ENCODE measurements around the gene CDH26. TPM values are rescaled to one million over a fixed set of nuclear protein-coding genes. Genes with fewer than 3 reads are reported as not detected.

The CDH26 gene
- polyA plus RNA-seq (ENCODE audit: insufficient read length) = 1.6 TPM
- long read RNA-seq, donor 1 = 0 reads
- long read RNA-seq, donor 2 = 0 reads
- long read RNA-seq, donor 3 = 0 reads
- long read RNA-seq, donor 4 = 0 reads
- long read RNA-seq, donor 5 = 0 reads
- long read RNA-seq, donor 6 = 0 reads
- long read RNA-seq, donor 7 = 0 reads
- long read RNA-seq, donor 8 = 0 reads

- DNase-seq = no peak
Measured at GRCh38 chr20:59958123-59958522, at the start of gene CDH26. TSS of gene CDH26 (plus strand) at chr20:59958423. CDS start at chr20:59958727, 304 bp downstream.

- DNase-seq = no peak
Measured at GRCh38 chr20:59908855-59909254, 49.4 kb upstream of the CDH26 start.

GRCh38 chr20:59911041-59911440 lies 47.2 kb upstream of the CDH26 start:
- DNase-seq = no peak

GRCh38 chr20:59912609-59913008 lies 45.6 kb upstream of the CDH26 start:
- no peak for DNase-seq

GRCh38 chr20:59920944-59921343 lies 37.3 kb upstream of the CDH26 start:
- DNase-seq = no peak

- DNase-seq = no peak
Measured at GRCh38 chr20:59923514-59923913, 34.7 kb upstream of the CDH26 start.

- DNase-seq = no peak
Measured at GRCh38 chr20:59925359-59925758, 32.9 kb upstream of the CDH26 start.

GRCh38 chr20:59925899-59926298 lies 32.3 kb upstream of the CDH26 start:
- DNase-seq = no peak

GRCh38 chr20:59931511-59932312 lies 26.5 kb upstream of the CDH26 start:
- DNase-seq = no peak

GRCh38 chr20:59932616-59933295 lies 25.5 kb upstream of the CDH26 start:
- no peak for DNase-seq

GRCh38 chr20:59933296-59933848 lies 24.9 kb upstream of the CDH26 start, which contains the start of gene SYCP2:
TSS of gene SYCP2 (minus strand) at chr20:59933637. CDS start at chr20:59922413, 11,224 bp downstream.
- DNase-seq = no peak

GRCh38 chr20:59933849-59934585 lies 24.2 kb upstream of the CDH26 start:
- peak; percentile 75 for DNase-seq

GRCh38 chr20:59935457-59936185 lies 22.6 kb upstream of the CDH26 start:
- DNase-seq = no peak

- no peak for DNase-seq
Measured at GRCh38 chr20:59936409-59936808, 21.8 kb upstream of the CDH26 start.

- no peak for DNase-seq
Measured at GRCh38 chr20:59937150-59937549, 21.1 kb upstream of the CDH26 start.

GRCh38 chr20:59938221-59938620 lies 20.0 kb upstream of the CDH26 start:
- no peak for DNase-seq

- no peak for DNase-seq
Measured at GRCh38 chr20:59938696-59939051, 19.5 kb upstream of the CDH26 start.

- no peak for DNase-seq
Measured at GRCh38 chr20:59939052-59939878, 19.0 kb upstream of the CDH26 start.

GRCh38 chr20:59939879-59940128 lies 18.4 kb upstream of the CDH26 start:
- DNase-seq = no peak

- peak; percentile 96 for DNase-seq
Measured at GRCh38 chr20:59940129-59940955, 17.9 kb upstream of the CDH26 start, which contains the start of the genes FAM217B and PPP1R3D. TSS of gene FAM217B (plus strand) at chr20:59940389. CDS start at chr20:59943944, 3,555 bp downstream. TSS of gene PPP1R3D (minus strand) at chr20:59940305. CDS start at chr20:59939931, 374 bp downstream.
